Stimulated activated naive CD8-positive, alpha-beta T cell treated with anti-CD3 and anti-CD28 coated beads, Interleukin-15, Interleukin-2, amounts not matched to agents 100 ng/mL and 50 ng/mL, for 24 hours (primary cell): Measurements from ENCODE around the gene FHL1.
"Not testable (repeated sequence)": the region's sequence is repeated elsewhere in the genome, so short reads cannot be mapped to it uniquely, and the experiment has no call there.

Source experiments
- H3K27ac Mint-ChIP-seq: one replicate; pipeline ENCODE4 v1.8.0; 2021; ENCODE audit warnings: mild to moderate bottlenecking, mixed read lengths
- H3K27me3 Mint-ChIP-seq: one replicate; pipeline ENCODE4 v1.8.0; 2021; ENCODE audit warnings: mixed read lengths
- H3K36me3 Mint-ChIP-seq: one replicate; pipeline ENCODE4 v1.8.0; 2021; ENCODE audit warnings: low read depth, mixed read lengths
- H3K4me1 Mint-ChIP-seq: one replicate; pipeline ENCODE4 v1.8.0; 2021; ENCODE audit warnings: low read depth, mixed read lengths
- H3K4me3 Mint-ChIP-seq: one replicate; pipeline ENCODE4 v1.8.0; 2021; ENCODE audit warnings: mild to moderate bottlenecking, mixed read lengths
- H3K9me3 Mint-ChIP-seq: one replicate; pipeline ENCODE4 v1.8.0; 2021; ENCODE audit warnings: mixed read lengths

FHL1 gene

GRCh38 chrX:136162827-136163570 is 15.7 kb downstream of the FHL1 start:
- Mint-ChIP-seq H3K4me3 (no peak overlapping the region), H3K4me1 (no peaks in the 10 kb centered on the region), H3K36me3 (no peaks in the 10 kb centered on the region), H3K27ac (no peak overlapping the region), H3K9me3 (no peaks in the 10 kb centered on the region), H3K27me3 (no peaks in the 10 kb centered on the region)

- H3K9me3 Mint-ChIP-seq: no peaks in the 10 kb centered on the region
- no peaks in the 10 kb centered on the region for H3K36me3 Mint-ChIP-seq
- H3K4me3 Mint-ChIP-seq: no peak overlapping the region
- no peak overlapping the region for H3K27ac Mint-ChIP-seq
- no peaks in the 10 kb centered on the region for H3K27me3 Mint-ChIP-seq
- H3K4me1 Mint-ChIP-seq: no peaks in the 10 kb centered on the region
Observed at GRCh38 chrX:136163689-136164088, 16.4 kb downstream of the FHL1 start.

GRCh38 chrX:136165406-136165805 is 18.1 kb downstream of the FHL1 start:
- Mint-ChIP-seq H3K27me3 (no peaks in the 10 kb centered on the region), H3K27ac (no peak overlapping the region), H3K4me1 (no peaks in the 10 kb centered on the region), H3K9me3 (no peaks in the 10 kb centered on the region), H3K36me3 (no peaks in the 10 kb centered on the region), H3K4me3 (no peak overlapping the region)

- Mint-ChIP-seq H3K4me1 (no peaks in the 10 kb centered on the region), H3K27ac (no peak overlapping the region), H3K9me3 (no peaks in the 10 kb centered on the region), H3K4me3 (no peak overlapping the region), H3K27me3 (no peaks in the 10 kb centered on the region), H3K36me3 (no peaks in the 10 kb centered on the region)
Observed at GRCh38 chrX:136166221-136166855, 19.0 kb downstream of the FHL1 start.

- H3K27me3 Mint-ChIP-seq, H3K36me3 Mint-ChIP-seq, H3K4me3 Mint-ChIP-seq, H3K9me3 Mint-ChIP-seq, H3K4me1 Mint-ChIP-seq, H3K27ac Mint-ChIP-seq: not testable (repeated sequence)
Observed at GRCh38 chrX:136167989-136168388, 20.7 kb downstream of the FHL1 start.

GRCh38 chrX:136168929-136169735 is 21.8 kb downstream of the FHL1 start:
- H3K4me3 Mint-ChIP-seq: no peak overlapping the region
- no peaks in the 10 kb centered on the region for H3K36me3 Mint-ChIP-seq
- H3K4me1 Mint-ChIP-seq: no peaks in the 10 kb centered on the region
- no peak overlapping the region for H3K27ac Mint-ChIP-seq
- no peaks in the 10 kb centered on the region for H3K9me3 Mint-ChIP-seq
- H3K27me3 Mint-ChIP-seq: no peaks in the 10 kb centered on the region

GRCh38 chrX:136170139-136170800 is 22.9 kb downstream of the FHL1 start:
- Mint-ChIP-seq H3K4me3 (no peak overlapping the region), H3K36me3 (no peaks in the 10 kb centered on the region), H3K9me3 (no peaks in the 10 kb centered on the region), H3K27ac (no peak overlapping the region), H3K27me3 (no peaks in the 10 kb centered on the region), H3K4me1 (no peaks in the 10 kb centered on the region)

GRCh38 chrX:136171420-136171819 is 24.1 kb downstream of the FHL1 start:
- Mint-ChIP-seq H3K4me1 (no peaks in the 10 kb centered on the region), H3K36me3 (no peaks in the 10 kb centered on the region), H3K27me3 (no peaks in the 10 kb centered on the region), H3K9me3 (no peaks in the 10 kb centered on the region), H3K4me3 (no peak overlapping the region), H3K27ac (no peak overlapping the region)

- H3K9me3 Mint-ChIP-seq: no peaks in the 10 kb centered on the region
- H3K27ac Mint-ChIP-seq: no peak overlapping the region
- no peaks in the 10 kb centered on the region for H3K27me3 Mint-ChIP-seq
- no peaks in the 10 kb centered on the region for H3K4me1 Mint-ChIP-seq
- no peak overlapping the region for H3K4me3 Mint-ChIP-seq
- no peaks in the 10 kb centered on the region for H3K36me3 Mint-ChIP-seq
Observed at GRCh38 chrX:136176399-136176825, 29.1 kb downstream of the FHL1 start.

- no peaks in the 10 kb centered on the region for H3K9me3 Mint-ChIP-seq
- H3K27ac Mint-ChIP-seq: no peak overlapping the region
- no peak overlapping the region for H3K4me3 Mint-ChIP-seq
- no peaks in the 10 kb centered on the region for H3K4me1 Mint-ChIP-seq
- H3K27me3 Mint-ChIP-seq: no peaks in the 10 kb centered on the region
- H3K36me3 Mint-ChIP-seq: no peaks in the 10 kb centered on the region
Observed at GRCh38 chrX:136179133-136179532, 31.8 kb downstream of the FHL1 start.

GRCh38 chrX:136182414-136182813 is 35.1 kb downstream of the FHL1 start:
- Mint-ChIP-seq H3K4me1 (peaks cover 6% of the 10 kb centered on the region), H3K27me3 (no peaks in the 10 kb centered on the region), H3K4me3 (no peak overlapping the region), H3K9me3 (no peaks in the 10 kb centered on the region), H3K36me3 (no peaks in the 10 kb centered on the region), H3K27ac (no peak overlapping the region)

GRCh38 chrX:136183172-136183571 is 35.8 kb downstream of the FHL1 start:
- Mint-ChIP-seq H3K4me3 (no peak overlapping the region), H3K27ac (no peak overlapping the region), H3K27me3 (no peaks in the 10 kb centered on the region), H3K4me1 (peaks cover 6% of the 10 kb centered on the region), H3K9me3 (no peaks in the 10 kb centered on the region), H3K36me3 (no peaks in the 10 kb centered on the region)

- H3K27me3 Mint-ChIP-seq: no peaks in the 10 kb centered on the region
- no peaks in the 10 kb centered on the region for H3K9me3 Mint-ChIP-seq
- no peaks in the 10 kb centered on the region for H3K36me3 Mint-ChIP-seq
- no peak overlapping the region for H3K27ac Mint-ChIP-seq
- no peak overlapping the region for H3K4me3 Mint-ChIP-seq
- H3K4me1 Mint-ChIP-seq: peaks cover 6% of the 10 kb centered on the region
Observed at GRCh38 chrX:136183917-136184316, 36.6 kb downstream of the FHL1 start.

GRCh38 chrX:136185401-136186022 is 38.2 kb downstream of the FHL1 start:
- H3K4me3 Mint-ChIP-seq: no peak overlapping the region
- no peak overlapping the region for H3K27ac Mint-ChIP-seq
- H3K4me1 Mint-ChIP-seq: peaks cover 6% of the 10 kb centered on the region

More at GRCh38 chrX:136185401-136186022, 38.2 kb downstream of the FHL1 start:
- no peaks in the 10 kb centered on the region for H3K36me3 Mint-ChIP-seq
- no peaks in the 10 kb centered on the region for H3K9me3 Mint-ChIP-seq
- H3K27me3 Mint-ChIP-seq: no peaks in the 10 kb centered on the region
